NCI-H748 treated with DMSO at 0.1 percent for 48 hours (cell line): ENCODE results near the gene TTC29.

Experiments used
- DNase-seq: peaks from one replicate; lab custom pipeline; 2025; lab: John Stamatoyannopoulos, UW

Gene TTC29

GRCh38 chr4:146945556-146946374 is at the start of gene TTC29:
Gene TTC29, minus strand, starts transcription at chr4:146945864. Its CDS starts 5,969 bp downstream, at chr4:146939895.
- peak; percentile 50 for DNase-seq

- no peak for DNase-seq
These were observed 36.0 kb upstream of the TTC29 start for GRCh38 chr4:146981651-146982050.

- DNase-seq = no peak
These were observed 33.0 kb upstream of the TTC29 start for GRCh38 chr4:146978641-146979040.

- DNase-seq = no peak
These were observed 30.5 kb upstream of the TTC29 start for GRCh38 chr4:146976145-146976544.

- no peak for DNase-seq
These were observed 29.9 kb upstream of the TTC29 start for GRCh38 chr4:146975527-146975926.

- no peak for DNase-seq
These were observed 29.4 kb upstream of the TTC29 start for GRCh38 chr4:146975036-146975435.

GRCh38 chr4:146972036-146972435 is 26.4 kb upstream of the TTC29 start:
- DNase-seq = no peak

GRCh38 chr4:146969126-146969525 is 23.5 kb upstream of the TTC29 start:
- no peak for DNase-seq

- no peak for DNase-seq
These were observed 15.0 kb upstream of the TTC29 start for GRCh38 chr4:146960634-146961033.

GRCh38 chr4:146959692-146960091 is 14.0 kb upstream of the TTC29 start:
- DNase-seq = no peak

- no peak for DNase-seq
These were observed 11.6 kb upstream of the TTC29 start for GRCh38 chr4:146957237-146957636.

- DNase-seq = no peak
These were observed 7.2 kb upstream of the TTC29 start for GRCh38 chr4:146952896-146953295.

- DNase-seq = no peak
These were observed 3.9 kb upstream of the TTC29 start for GRCh38 chr4:146949559-146949958.

- no peak for DNase-seq
These were observed 1.8 kb downstream of the TTC29 start for GRCh38 chr4:146943691-146944375.

- no peak for DNase-seq
These were observed 13.5 kb downstream of the TTC29 start for GRCh38 chr4:146932116-146932515.

- no peak for DNase-seq
These were observed 15.0 kb downstream of the TTC29 start for GRCh38 chr4:146930673-146931072.

- no peak for DNase-seq
These were observed 18.0 kb downstream of the TTC29 start for GRCh38 chr4:146927695-146928094.

- peak; percentile 1 for DNase-seq
These were observed 29.1 kb downstream of the TTC29 start for GRCh38 chr4:146916479-146917076.

GRCh38 chr4:146915132-146915531 is 30.5 kb downstream of the TTC29 start:
- no peak for DNase-seq

GRCh38 chr4:146900295-146900694 is 45.4 kb downstream of the TTC29 start:
- DNase-seq = no peak

- no peak for DNase-seq
These were observed 55.4 kb downstream of the TTC29 start for GRCh38 chr4:146890301-146890700.

GRCh38 chr4:146883070-146883469 is 62.6 kb downstream of the TTC29 start:
- no peak for DNase-seq

GRCh38 chr4:146857298-146857697 is 88.4 kb downstream of the TTC29 start:
- DNase-seq = no peak
